Measurements from ENCODE around the gene KRTAP10-4. TPM values are rescaled to one million over a fixed set of nuclear protein-coding genes. Genes with fewer than 3 reads are reported as not detected.
A peak's percentile ranks its signal among the peaks of the same experiment; 100 is the strongest.

KRTAP10-4 gene
- total RNA-seq, 4 donors from 2014 or later = not detected

DNA sequence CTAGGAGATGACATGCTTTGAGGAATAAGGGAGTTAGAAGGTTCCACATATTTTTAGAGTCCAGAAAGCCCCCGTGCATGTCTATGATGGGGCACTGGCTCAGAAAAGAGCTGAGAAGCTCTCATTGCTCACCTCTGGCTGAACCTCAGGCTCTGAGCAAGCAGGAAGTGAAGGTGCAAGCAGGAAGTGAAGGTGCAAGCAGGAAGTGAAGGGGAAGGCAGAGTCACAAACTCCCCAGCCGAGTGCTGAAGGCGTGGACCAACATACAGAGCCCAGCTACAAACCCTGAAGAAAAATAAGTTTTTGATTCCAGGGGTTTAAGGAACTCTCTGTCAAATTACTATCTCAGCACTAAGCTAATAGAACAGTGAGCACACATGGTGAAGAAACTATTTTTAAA, 45.4 kb downstream of the KRTAP10-4 start:
- no peak overlapping the region for H3K4me3 ChIP-seq
- H3K27me3 ChIP-seq = no peaks in the 10 kb centered on the region

GRCh38 chr21:44619886-44620285, 46.4 kb downstream of the KRTAP10-4 start:
- Histone ChIP-seq H3K4me1 (no peaks in the 10 kb centered on the region), H3K9me3 (peaks cover 0 to 42% (median 9%) of the 10 kb centered on the region in 4 donors), H3K4me3 (no peak overlapping the region), H3K27me3 (no peaks in the 10 kb centered on the region), H3K27ac (no peak overlapping the region), H3K36me3 (no peaks in the 10 kb centered on the region)
- 84 to 86% methylated on average over 6 of the region's 6 CpGs for WGBS, 2 donors
- no peak for DNase-seq (ENCODE audit: low spot score in 2 of 2)
- no peak for TF ChIP-seq POLR2A (IDR thresholded peaks at IDR 0.05)

More for the DNA sequence above, 45.4 kb downstream of the KRTAP10-4 start:
- peaks cover 0 to 32% (median 5%) of the 10 kb centered on the region in 4 donors for H3K9me3 ChIP-seq
- WGBS, 2 donors = 59 to 70% methylated on average over 3 of the region's 3 CpGs
- no peak for DNase-seq (ENCODE audit: low spot score in 2 of 2)
- TF ChIP-seq EP300 (IDR thresholded peaks at IDR 0.05) (no peak), POLR2A (IDR thresholded peaks at IDR 0.05) (no peak)
- TF ChIP-seq, protein P1, sequence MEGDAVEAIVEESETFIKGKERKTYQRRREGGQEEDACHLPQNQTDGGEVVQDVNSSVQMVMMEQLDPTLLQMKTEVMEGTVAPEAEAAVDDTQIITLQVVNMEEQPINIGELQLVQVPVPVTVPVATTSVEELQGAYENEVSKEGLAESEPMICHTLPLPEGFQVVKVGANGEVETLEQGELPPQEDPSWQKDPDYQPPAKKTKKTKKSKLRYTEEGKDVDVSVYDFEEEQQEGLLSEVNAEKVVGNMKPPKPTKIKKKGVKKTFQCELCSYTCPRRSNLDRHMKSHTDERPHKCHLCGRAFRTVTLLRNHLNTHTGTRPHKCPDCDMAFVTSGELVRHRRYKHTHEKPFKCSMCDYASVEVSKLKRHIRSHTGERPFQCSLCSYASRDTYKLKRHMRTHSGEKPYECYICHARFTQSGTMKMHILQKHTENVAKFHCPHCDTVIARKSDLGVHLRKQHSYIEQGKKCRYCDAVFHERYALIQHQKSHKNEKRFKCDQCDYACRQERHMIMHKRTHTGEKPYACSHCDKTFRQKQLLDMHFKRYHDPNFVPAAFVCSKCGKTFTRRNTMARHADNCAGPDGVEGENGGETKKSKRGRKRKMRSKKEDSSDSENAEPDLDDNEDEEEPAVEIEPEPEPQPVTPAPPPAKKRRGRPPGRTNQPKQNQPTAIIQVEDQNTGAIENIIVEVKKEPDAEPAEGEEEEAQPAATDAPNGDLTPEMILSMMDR (IDR thresholded peaks at IDR 0.05) = no peak
- no peaks in the 10 kb centered on the region for H3K36me3 ChIP-seq
- no peaks in the 10 kb centered on the region for H3K4me1 ChIP-seq
- H3K27ac ChIP-seq = peak overlapping the region in 1 of 4 donors; percentile 12

DNA sequence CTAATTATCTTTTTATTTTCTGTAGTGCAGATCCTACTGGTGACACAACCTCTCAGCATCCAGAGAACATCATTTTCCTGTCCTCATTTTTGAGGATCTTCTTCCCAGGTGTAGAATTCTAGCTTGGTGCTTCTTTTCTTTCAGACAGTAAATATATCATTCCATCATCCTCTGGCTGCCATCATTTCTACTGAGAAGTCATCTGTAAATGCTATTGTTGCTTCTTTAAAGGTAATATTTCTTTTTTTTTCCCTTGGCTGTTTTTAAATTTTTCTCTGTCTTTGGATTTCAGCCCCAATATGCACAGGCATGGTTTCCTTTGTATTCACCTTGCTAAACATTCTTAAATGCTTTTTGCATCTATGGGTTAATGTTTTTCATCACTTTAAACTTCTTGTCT, 50.0 kb downstream of the KRTAP10-4 start:
- DNase-seq (ENCODE audit: low spot score in 2 of 2) = no peak
- H3K27ac ChIP-seq = no peak overlapping the region
- peaks cover 0 to 50% (median 9%) of the 10 kb centered on the region in 4 donors for H3K9me3 ChIP-seq
- TF ChIP-seq POLR2A (IDR thresholded peaks at IDR 0.05) (no peak), EP300 (IDR thresholded peaks at IDR 0.05) (no peak)
- TF ChIP-seq, protein P1 (IDR thresholded peaks at IDR 0.05) = no peak
- no peaks in the 10 kb centered on the region for H3K4me1 ChIP-seq
- H3K27me3 ChIP-seq = peaks cover 0 to 12% of the 10 kb centered on the region in 2 donors
- no peaks in the 10 kb centered on the region for H3K36me3 ChIP-seq
- no peak overlapping the region for H3K4me3 ChIP-seq

Other genes starting within 250 kb of the KRTAP10-4 start
- gene CFAP410, start 234.3 kb upstream of the KRTAP10-4 start, total RNA-seq = 10 to 100 TPM; 38.0 to 69.8 (median 61.2) TPM
- 10 to 100 TPM in 1 of 4 donors, 1 to 10 TPM in 3; 4.9 to 10.3 (median 7.8) TPM for gene TRPM2, start 220.1 kb upstream of the KRTAP10-4 start, total RNA-seq
- 1 to 10 TPM; 2.0 to 8.0 (median 3.8) TPM for gene LRRC3, start 118.2 kb upstream of the KRTAP10-4 start, total RNA-seq
- gene KRTAP10-1, start 33.5 kb upstream of the KRTAP10-4 start, total RNA-seq = not detected
- not detected for gene KRTAP10-2, start 22.2 kb upstream of the KRTAP10-4 start, total RNA-seq
- not detected for gene KRTAP10-3, start 14.9 kb upstream of the KRTAP10-4 start, total RNA-seq
- gene KRTAP10-5, start 6.9 kb downstream of the KRTAP10-4 start, total RNA-seq = not detected
- gene KRTAP10-6, start 18.8 kb downstream of the KRTAP10-4 start, total RNA-seq = not detected
- not detected for gene KRTAP10-7, start 26.9 kb downstream of the KRTAP10-4 start, total RNA-seq
- not detected for gene KRTAP10-8, start 38.4 kb downstream of the KRTAP10-4 start, total RNA-seq
- not detected for gene KRTAP10-9, start 53.4 kb downstream of the KRTAP10-4 start, total RNA-seq
- gene KRTAP10-10, start 63.6 kb downstream of the KRTAP10-4 start, total RNA-seq = not detected
- gene KRTAP10-11, start 72.7 kb downstream of the KRTAP10-4 start, total RNA-seq = not detected
- gene KRTAP12-4, start 80.9 kb downstream of the KRTAP10-4 start, total RNA-seq = not detected
- not detected for gene KRTAP12-3, start 84.2 kb downstream of the KRTAP10-4 start, total RNA-seq
- gene KRTAP12-2, start 93.2 kb downstream of the KRTAP10-4 start, total RNA-seq = not detected
- not detected for gene KRTAP12-1, start 108.4 kb downstream of the KRTAP10-4 start, total RNA-seq
- gene KRTAP10-12, start 123.4 kb downstream of the KRTAP10-4 start, total RNA-seq = not detected
- not detected for gene TSPEAR, start 137.8 kb downstream of the KRTAP10-4 start, total RNA-seq
- 100 to 1,000 TPM in 2 of 4 donors, 10 to 100 TPM in 2; 89.4 to 165 (median 99.3) TPM for gene UBE2G2, start 228.1 kb downstream of the KRTAP10-4 start, total RNA-seq
- gene SUMO3, start 244.3 kb downstream of the KRTAP10-4 start, total RNA-seq = 10 to 100 TPM; 59.9 to 70.8 (median 62.1) TPM